NCI-H1105 (cell line): ENCODE data around the gene DRAM2.
"Not testable (repeated sequence)": the region's sequence is repeated elsewhere in the genome, so short reads cannot be mapped to it uniquely, and the experiment has no call there.

ENCODE experiments used
- DNase-seq: peaks from one replicate; lab custom pipeline; 2025; lab: John Stamatoyannopoulos, UW

Gene DRAM2

GRCh38 chr1:111142356-111142975 lies 2.6 kb upstream of the DRAM2 start:
- DNase-seq, result no peak

GRCh38 chr1:111141245-111142220 lies 1.6 kb upstream of the DRAM2 start:
- no peak for DNase-seq

- DNase-seq, result no peak
These were observed 731 bp upstream of the DRAM2 start for GRCh38 chr1:111140680-111140967.

GRCh38 chr1:111139324-111139955 lies 453 bp downstream of the DRAM2 start:
- peak; percentile 85 for DNase-seq

GRCh38 chr1:111133866-111134265 lies 6.0 kb downstream of the DRAM2 start:
- no peak for DNase-seq

DNA sequence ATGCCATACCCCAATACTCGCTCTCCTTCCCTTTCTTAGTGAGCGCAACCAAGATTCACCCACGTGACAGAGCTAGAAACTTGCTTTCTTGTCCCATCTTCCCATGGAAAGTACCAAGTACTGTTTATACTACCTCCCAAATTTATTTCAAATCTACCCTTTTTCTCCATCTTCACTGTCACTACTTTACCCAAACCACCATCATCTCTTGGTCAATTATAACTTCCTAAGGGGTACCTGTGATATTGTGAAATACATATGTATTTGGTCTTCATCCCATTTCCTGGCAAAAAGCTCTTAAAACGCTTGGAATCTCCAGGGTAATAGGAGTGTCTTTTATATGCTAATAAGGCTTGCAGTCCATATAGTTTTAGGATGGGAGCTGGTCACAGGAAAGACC lies 8.2 kb downstream of the DRAM2 start:
- no peak for DNase-seq

- DNase-seq, result no peak
These were observed 10.5 kb downstream of the DRAM2 start for GRCh38 chr1:111129376-111129775.

GRCh38 chr1:111127923-111128643 lies 11.8 kb downstream of the DRAM2 start:
- DNase-seq, result no peak

- DNase-seq, result no peak
These were observed 13.5 kb downstream of the DRAM2 start for GRCh38 chr1:111126354-111126753.

DNA sequence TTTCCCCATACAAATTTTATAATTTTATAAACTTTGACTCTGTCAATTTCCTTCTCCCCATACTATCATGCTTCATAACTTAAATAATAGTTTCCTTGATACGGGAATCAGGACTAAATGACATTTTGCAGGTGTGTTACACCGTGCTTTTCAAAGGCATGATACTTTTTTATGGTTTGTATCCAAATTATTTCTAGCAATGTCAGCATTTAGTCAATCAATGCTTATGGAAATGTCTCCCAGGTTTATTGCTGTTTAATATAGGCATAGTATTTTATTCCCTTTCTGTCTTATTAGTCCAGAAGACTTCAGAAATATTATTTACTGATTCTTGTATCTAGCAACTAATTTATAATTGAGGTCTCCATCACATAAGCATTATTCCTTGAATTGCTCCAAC lies 23.4 kb downstream of the DRAM2 start:
- DNase-seq, result no peak

- no peak for DNase-seq
These were observed 29.5 kb downstream of the DRAM2 start for GRCh38 chr1:111110197-111110899.

GRCh38 chr1:111104981-111105380 lies 34.9 kb downstream of the DRAM2 start:
- no peak for DNase-seq

DNA sequence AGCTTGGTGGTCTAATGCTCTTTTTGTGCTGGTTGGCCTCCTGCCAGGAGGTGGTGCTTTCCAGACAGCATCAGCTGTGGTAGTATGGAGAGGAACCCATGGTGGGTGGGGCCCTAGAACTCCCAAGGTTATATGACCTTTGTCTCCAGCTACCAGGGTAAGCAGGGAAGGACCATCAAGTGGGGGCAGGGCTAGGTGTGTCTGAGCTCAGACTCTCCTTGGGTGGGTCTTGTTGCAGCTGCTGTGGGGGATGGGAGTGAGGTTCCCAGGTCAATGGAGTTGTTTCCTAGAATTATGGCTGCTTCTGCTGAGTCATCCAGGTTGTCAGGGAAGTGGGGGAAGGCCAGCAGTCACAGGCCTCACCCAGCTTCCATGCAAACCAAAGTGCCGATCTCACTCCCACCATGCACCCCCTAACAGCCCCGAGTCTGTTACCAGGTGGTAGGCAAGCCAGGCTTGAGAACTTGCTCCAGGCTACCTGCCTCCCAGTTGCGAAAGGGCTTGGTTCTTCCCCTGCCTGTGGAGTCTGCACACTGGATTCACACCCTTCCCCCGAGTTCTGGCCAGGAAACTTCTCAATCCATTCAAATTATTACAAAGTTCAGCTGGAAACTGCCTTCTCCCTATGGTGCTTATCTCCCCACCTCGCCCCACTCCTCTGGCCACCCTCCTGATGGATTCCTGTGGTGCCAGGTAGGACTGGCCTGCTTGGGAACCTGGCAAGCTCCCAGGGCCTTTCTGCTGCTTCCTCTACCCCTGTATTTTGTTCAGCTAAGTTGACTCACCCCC lies 37.8 kb downstream of the DRAM2 start:
- DNase-seq, result no peak

DNA sequence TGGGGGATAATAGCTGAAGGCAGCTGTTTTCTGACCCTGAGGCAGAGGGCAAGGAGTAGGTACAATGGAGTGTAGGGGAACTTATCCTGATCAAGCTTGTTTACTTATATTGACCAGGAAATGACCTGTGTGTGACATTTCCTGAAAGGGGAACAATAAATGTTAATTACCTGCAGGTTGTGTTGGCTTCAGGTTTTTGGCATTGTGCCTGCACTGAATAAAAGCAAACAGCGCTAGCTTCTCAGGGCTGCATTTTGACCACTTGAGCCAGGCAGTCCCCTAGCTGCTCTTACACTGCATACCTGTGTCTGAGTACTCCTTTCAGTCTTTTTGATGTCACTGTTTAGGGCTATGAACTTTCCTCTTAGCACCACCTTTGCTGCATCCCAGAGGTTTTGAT lies 40.6 kb downstream of the DRAM2 start:
- no peak for DNase-seq

DNA sequence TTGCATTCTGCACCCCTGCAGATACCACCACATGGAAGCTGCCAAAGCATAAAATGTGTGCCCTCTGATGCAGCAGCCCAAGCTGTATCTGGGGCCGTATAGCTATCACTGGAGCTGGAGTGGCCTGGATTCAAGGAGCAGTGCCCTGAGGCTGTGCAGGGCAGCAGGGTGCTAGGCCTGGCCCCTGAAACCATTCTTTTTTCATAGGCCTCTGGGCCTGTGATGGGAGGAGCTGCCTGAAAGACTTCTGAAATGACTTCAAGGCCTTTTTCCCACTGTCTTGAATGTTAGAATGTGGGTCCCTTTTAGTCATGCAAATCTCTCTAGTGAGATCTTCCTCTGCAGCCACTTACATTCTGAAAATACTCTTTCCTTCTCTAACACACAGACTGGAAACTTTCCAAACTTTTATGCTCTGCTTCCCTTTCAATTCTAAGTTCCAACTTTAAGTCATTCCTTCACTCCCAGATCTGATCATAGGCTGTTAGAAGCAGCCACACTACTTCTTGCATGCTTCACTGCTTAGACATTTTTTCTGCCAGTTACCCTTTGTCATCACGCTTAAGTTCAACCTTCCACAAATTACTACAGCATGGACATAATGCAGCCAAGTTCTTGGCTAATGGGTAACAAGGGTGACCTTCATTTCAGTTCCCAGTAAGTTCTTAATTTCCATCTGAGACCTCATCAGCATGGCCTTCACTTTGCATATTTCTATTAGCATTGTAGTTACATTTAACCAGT lies 42.4 kb downstream of the DRAM2 start:
- no peak for DNase-seq

DNA sequence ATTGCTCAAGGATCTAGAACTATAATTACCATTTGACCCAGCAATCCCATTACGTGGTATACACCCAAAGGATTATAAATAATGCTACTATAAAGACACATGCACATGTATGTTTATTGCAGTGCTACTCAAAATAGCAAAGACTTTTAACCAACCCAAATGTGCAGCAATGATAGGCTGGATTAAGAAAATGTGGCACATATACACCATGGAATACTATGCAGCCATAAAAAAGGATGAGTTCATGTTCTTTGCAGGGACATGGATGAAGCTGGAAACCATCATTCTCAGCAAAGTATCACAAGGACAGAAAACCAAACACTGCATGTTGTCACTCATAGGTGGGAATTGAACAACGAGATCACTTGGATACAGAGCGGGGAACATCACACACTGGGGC lies 44.5 kb downstream of the DRAM2 start:
- DNase-seq, result not testable (repeated sequence)

- no peak for DNase-seq
These were observed 50.3 kb downstream of the DRAM2 start for GRCh38 chr1:111089638-111090037.

- no peak for DNase-seq
These were observed 54.2 kb downstream of the DRAM2 start for GRCh38 chr1:111085676-111086075.

DNA sequence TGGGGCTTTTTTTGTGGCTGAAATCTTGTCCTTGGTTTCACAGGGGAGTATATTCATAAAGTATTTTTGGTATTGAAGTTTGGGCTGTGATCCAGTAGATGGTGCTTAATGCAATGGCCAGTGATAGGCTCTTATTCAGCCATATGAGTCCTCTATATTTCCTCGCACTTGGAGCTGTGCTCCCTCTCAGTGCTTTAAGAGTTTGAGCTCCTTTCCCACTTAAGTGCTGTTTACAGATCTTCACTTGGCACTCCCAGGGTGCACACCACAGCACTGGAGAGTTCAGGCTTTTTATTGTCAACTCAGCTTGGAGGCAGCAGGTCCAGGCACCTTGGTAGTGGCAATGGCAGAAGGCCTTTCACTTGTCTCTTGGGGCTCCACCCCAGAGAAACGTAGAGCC lies 54.9 kb downstream of the DRAM2 start:
- no peak for DNase-seq
